Liver (tissue), 9 donors: ENCODE measurements around the gene PPP1R9A. TPM values are rescaled to one million over a fixed set of nuclear protein-coding genes. Genes with fewer than 3 reads are reported as not detected.
A peak's percentile ranks its signal among the peaks of the same experiment; 100 is the strongest.

Source experiments
- DNase-seq: peaks from one replicate; pipeline ENCODE4 v3.0.0-alpha.2; 2017; ENCODE audit warnings: low spot score
- H3K27ac ChIP-seq, 2 donors: one replicate each; pipeline ENCODE4 v1.7.0; 2013; ENCODE audit warnings: inconsistent platforms in 2 of 2, low read length in 2 of 2, control low read depth in 1 of 2, low read depth in 1 of 2, mild to moderate bottlenecking in 1 of 2
- H3K27me3 ChIP-seq, 4 donors: one replicate each; pipeline versions ENCODE4 v1.6.1 to v1.7.0; 2013; ENCODE audit warnings: low read length in 3 of 4, inconsistent platforms in 1 of 4, mild to moderate bottlenecking in 1 of 4, moderate library complexity in 1 of 4; ENCODE audit not compliant: control insufficient read depth in 4 of 4, insufficient read depth in 4 of 4
- H3K36me3 ChIP-seq, 4 donors: one replicate each; pipeline versions ENCODE4 v1.6.1 to v1.7.0; 2013; ENCODE audit warnings: low read length in 3 of 4, mild to moderate bottlenecking in 3 of 4, low read depth in 1 of 4, moderate library complexity in 1 of 4; ENCODE audit not compliant: control insufficient read depth in 4 of 4, insufficient read depth in 3 of 4
- H3K4me1 ChIP-seq, 4 donors: one replicate each; pipeline versions ENCODE4 v1.6.1 to v1.7.0; 2013; ENCODE audit warnings: low read length in 3 of 4, mild to moderate bottlenecking in 3 of 4, moderate library complexity in 1 of 4; ENCODE audit not compliant: control insufficient read depth in 4 of 4, insufficient read depth in 4 of 4
- H3K4me3 ChIP-seq, 3 donors: one replicate each; pipeline versions ENCODE4 v1.6.1 to v1.7.0; 2013; ENCODE audit warnings: low read length in 3 of 3, control low read depth in 1 of 3, low read depth in 1 of 3, mild to moderate bottlenecking in 1 of 3
- H3K9ac ChIP-seq, 2 donors: one replicate each; pipeline ENCODE4 v1.7.0; 2013; ENCODE audit warnings: low read length in 2 of 2, mild to moderate bottlenecking in 2 of 2, moderate library complexity in 2 of 2, control low read depth in 1 of 2, low read depth in 1 of 2
- H3K9me3 ChIP-seq, 4 donors: one replicate each; pipeline versions ENCODE4 v1.6.1 to v1.7.0; 2013; ENCODE audit warnings: low read length in 3 of 4; ENCODE audit not compliant: control insufficient read depth in 4 of 4
- ATF3 ChIP-seq: IDR thresholded peaks from 2 replicates; pipeline ENCODE4 v1.6.1; 2016; ENCODE audit warnings: antibody characterized with exemption
- CTCF ChIP-seq: fragments of 150-350 bp; IDR thresholded peaks from 2 replicates; pipeline ENCODE4 v1.5.1; 2017; ENCODE audit warnings: improper control_type of control experiment, low read depth, low read length; ENCODE audit not compliant: missing input control
- EGR1 ChIP-seq, 2 donors: IDR thresholded peaks; 2 replicates each; pipeline ENCODE4 v1.6.1; 2016 to 2018; ENCODE audit warnings: antibody characterized with exemption in 2 of 2, low read depth in 2 of 2
- FOXA2 ChIP-seq: IDR thresholded peaks from 2 replicates; pipeline ENCODE4 v1.6.1; 2016; ENCODE audit warnings: antibody characterized with exemption
- GABPA ChIP-seq, 2 donors: IDR thresholded peaks in 1 of 2; conservative IDR thresholded peaks in 1 of 2; 2 replicates each; pipeline ENCODE4 v1.6.1; 2016; ENCODE audit warnings: antibody characterized with exemption in 2 of 2, mild to moderate bottlenecking in 1 of 2, moderate library complexity in 1 of 2
- HNF4A ChIP-seq, 2 donors: conservative IDR thresholded peaks; 2 replicates each; pipeline ENCODE4 v1.6.1; 2016; ENCODE audit warnings: antibody characterized with exemption in 2 of 2, mild to moderate bottlenecking in 2 of 2
- HNF4G ChIP-seq: IDR thresholded peaks from 2 replicates; pipeline ENCODE4 v1.6.1; 2016; ENCODE audit warnings: antibody characterized with exemption
- JUND ChIP-seq, 2 donors: IDR thresholded peaks; 2 replicates each; pipeline ENCODE4 v1.6.1; 2016; ENCODE audit warnings: antibody characterized with exemption in 2 of 2
- MAX ChIP-seq: IDR thresholded peaks from 2 replicates; pipeline ENCODE4 v1.6.1; 2016; ENCODE audit warnings: antibody characterized with exemption
- RAD21 ChIP-seq, 2 donors: IDR thresholded peaks; 2 replicates each; pipeline ENCODE4 v1.6.1; 2016; ENCODE audit warnings: antibody characterized with exemption in 2 of 2, mild to moderate bottlenecking in 2 of 2
- REST ChIP-seq: IDR thresholded peaks from 2 replicates; pipeline ENCODE4 v1.6.1; 2016; ENCODE audit warnings: antibody characterized with exemption, mild to moderate bottlenecking
- RXRA ChIP-seq, 2 donors: IDR thresholded peaks; 2 replicates each; pipeline ENCODE4 v1.6.1; 2017 to 2018; ENCODE audit warnings: antibody characterized with exemption in 2 of 2, mild to moderate bottlenecking in 1 of 2
- SP1 ChIP-seq: IDR thresholded peaks from 2 replicates; pipeline ENCODE4 v1.6.1; 2018; ENCODE audit warnings: antibody characterized with exemption, mild to moderate bottlenecking
- YY1 ChIP-seq: IDR thresholded peaks from 2 replicates; pipeline ENCODE4 v1.6.1; 2016; ENCODE audit warnings: antibody characterized with exemption, mild to moderate bottlenecking
- ZBTB33 ChIP-seq: IDR thresholded peaks from 2 replicates; pipeline ENCODE4 v1.6.1; 2016; ENCODE audit warnings: antibody characterized with exemption
- WGBS: extraction: QIAGEN DNeasy Blood & Tissue Kit; methylation state at CpG from one replicate; pipeline ENCODE4 v1.1.7; 2013; 5-methylcytosine and 5-hydroxymethylcytosine counted together
- polyA plus RNA-seq, 2 donors: library from polyadenylated mRNA; stranded (reverse) in 1 of 2; unstranded in 1 of 2; fragments of 200-250 nt in 1 of 2; fragments of >200 nt in 1 of 2; fragmentation: Nextera tagmentation in 1 of 2; extraction: Ambion mirVana in 1 of 2; gene quantifications; one replicate each; pipeline versions ENCODE4 v1.2.1 to v1.2.3, GENCODE V29; 2013 to 2015
- total RNA-seq, 2 donors: library from RNA; depleted of rRNA; stranded (reverse); fragments of >200 nt; gene quantifications; one replicate each; pipeline ENCODE4 v1.2.3, GENCODE V29; 2014
- donor health status: healthy.
- donor health status: healthy.
- donor health status: healthy.
- donor health status: healthy.
- donor health status: healthy.

Gene PPP1R9A
- total and polyA plus RNA-seq, 4 donors = 0.17 to 5.4 (median 2.7) TPM

- TF ChIP-seq FOXA2 (no peak), GABPA (IDR thresholded peaks at IDR 0.05 in 1 of 2, conservative IDR thresholded peaks at IDR 0.05 in 1 of 2) (no peak), RXRA (IDR thresholded peaks at IDR 0.05) (no peak), ATF3 (no peak), JUND (IDR thresholded peaks at IDR 0.05) (no peak)
Measured at GRCh38 chr7:95001258-95001657, 93.9 kb downstream of the PPP1R9A start (continued).

GRCh38 chr7:95001815-95002561, 94.6 kb downstream of the PPP1R9A start:
- no peaks in the 10 kb centered on the region for H3K27me3 ChIP-seq
- H3K4me1 ChIP-seq = no peaks in the 10 kb centered on the region
- H3K4me3 ChIP-seq = no peak overlapping the region
- TF ChIP-seq ZBTB33 (no peak), JUND (IDR thresholded peaks at IDR 0.05) (peak in 1 of 2 donors; percentile 12), MAX (no peak), RXRA (IDR thresholded peaks at IDR 0.05) (no peak)
- no peak overlapping the region for H3K9ac ChIP-seq
- DNase-seq = no peak
- 66% methylated on average over 5 of the region's 5 CpGs for WGBS
- no peaks in the 10 kb centered on the region for H3K36me3 ChIP-seq
- H3K27ac ChIP-seq = no peak overlapping the region
- no peaks in the 10 kb centered on the region for H3K9me3 ChIP-seq

- WGBS = 89% methylated on average over 1 of the region's 1 CpG
- TF ChIP-seq YY1 (no peak), RAD21 (IDR thresholded peaks at IDR 0.05) (no peak), EGR1 (IDR thresholded peaks at IDR 0.05; ENCODE audit: low read depth in 2 of 2) (no peak), SP1 (no peak), HNF4G (no peak), MAX (no peak), ZBTB33 (no peak), REST (no peak), CTCF (no peak), FOXA2 (no peak), GABPA (IDR thresholded peaks at IDR 0.05 in 1 of 2, conservative IDR thresholded peaks at IDR 0.05 in 1 of 2) (no peak), ATF3 (no peak), JUND (IDR thresholded peaks at IDR 0.05) (no peak), HNF4A (conservative IDR thresholded peaks at IDR 0.05) (no peak)
- Histone ChIP-seq H3K9me3 (no peaks in the 10 kb centered on the region), H3K9ac (no peak overlapping the region), H3K36me3 (no peaks in the 10 kb centered on the region), H3K27ac (no peak overlapping the region), H3K4me3 (no peak overlapping the region), H3K4me1 (no peaks in the 10 kb centered on the region), H3K27me3 (no peaks in the 10 kb centered on the region)
- no peak for DNase-seq
Measured at GRCh38 chr7:95002775-95003174, 95.4 kb downstream of the PPP1R9A start.
